Measurements from ENCODE around the gene PDSS2.
"Not testable (repeated sequence)": the region's sequence is repeated elsewhere in the genome, so short reads cannot be mapped to it uniquely, and the experiment has no call there.

PDSS2 gene

GRCh38 chr6:107207251-107207873 lies 252.0 kb downstream of the PDSS2 start:
- DNase-seq: no peak

- no peak for DNase-seq
These were observed 254.0 kb downstream of the PDSS2 start for GRCh38 chr6:107205058-107205998.

- no peak for DNase-seq
These were observed 256.4 kb downstream of the PDSS2 start for GRCh38 chr6:107202876-107203468.

- DNase-seq: no peak
These were observed 260.5 kb downstream of the PDSS2 start for GRCh38 chr6:107198631-107199416.

GRCh38 chr6:107196152-107196551 lies 263.2 kb downstream of the PDSS2 start:
- DNase-seq: no peak

GRCh38 chr6:107194723-107195122 lies 264.6 kb downstream of the PDSS2 start:
- DNase-seq: not testable (repeated sequence)

- DNase-seq: no peak
These were observed 266.5 kb downstream of the PDSS2 start for GRCh38 chr6:107192830-107193229.

- DNase-seq: no peak
These were observed 271.7 kb downstream of the PDSS2 start for GRCh38 chr6:107187630-107188029.

- DNase-seq: no peak
These were observed 273.3 kb downstream of the PDSS2 start for GRCh38 chr6:107186047-107186446.

GRCh38 chr6:107185391-107185970 lies 273.9 kb downstream of the PDSS2 start:
- DNase-seq: no peak

GRCh38 chr6:107184435-107184834 lies 274.9 kb downstream of the PDSS2 start:
- DNase-seq: no peak

- DNase-seq: no peak
These were observed 279.3 kb downstream of the PDSS2 start for GRCh38 chr6:107180099-107180498.

- DNase-seq: no peak
These were observed 280.4 kb downstream of the PDSS2 start for GRCh38 chr6:107179004-107179403.

GRCh38 chr6:107173779-107174178 lies 285.6 kb downstream of the PDSS2 start:
- DNase-seq: no peak

GRCh38 chr6:107171513-107171912 lies 287.9 kb downstream of the PDSS2 start:
- DNase-seq: no peak

- DNase-seq: not testable (repeated sequence)
These were observed 295.1 kb downstream of the PDSS2 start for GRCh38 chr6:107164299-107164698.

- DNase-seq: no peak
These were observed 297.8 kb downstream of the PDSS2 start for GRCh38 chr6:107161521-107161920.

- DNase-seq: no peak
These were observed 302.7 kb downstream of the PDSS2 start for GRCh38 chr6:107156617-107157016.

- DNase-seq: no peak
These were observed 304.6 kb downstream of the PDSS2 start for GRCh38 chr6:107154801-107155160.

- no peak for DNase-seq
These were observed 305.1 kb downstream of the PDSS2 start for GRCh38 chr6:107154131-107154800.

GRCh38 chr6:107152638-107153430 lies 306.5 kb downstream of the PDSS2 start:
- no peak for DNase-seq
